WTC11 (cell line): Measurements from ENCODE around the gene STK32C. TPM values are rescaled to one million over a fixed set of nuclear protein-coding genes. Genes with fewer than 3 reads are reported as not detected.

ENCODE experiments used
- ATAC-seq: fragments of 200-7000 bp; cut with Tn5 transposase; 2 replicates; pipeline ENCODE4 v1.10.0; 2021; ENCODE audit warnings: mild to moderate bottlenecking, moderate library complexity
- CTCF ChIA-PET: fragments of 300-600 bp; sonication (Branson Sonifier 250); formaldehyde crosslinking; loops from one replicate; lab custom pipeline; 2021; ENCODE audit warnings: antibody characterized with exemption; lab: Charles Lee
- POLR2A ChIA-PET: fragments of 350-600 bp; sonication (Branson Sonifier 250); formaldehyde crosslinking; loops from one replicate; lab custom pipeline; 2021; ENCODE audit warnings: antibody characterized with exemption; lab: Charles Lee
- DNase-seq: peaks from one replicate; pipeline ENCODE4 v3.0.0; 2021; ENCODE audit warnings: low spot score
- H3K27ac Mint-ChIP-seq: 2 replicates; pipeline ENCODE4 v1.8.0; 2021; ENCODE audit warnings: mixed read lengths
- H3K27me3 Mint-ChIP-seq: 2 replicates; pipeline ENCODE4 v1.8.0; 2021; ENCODE audit warnings: low read depth, mild to moderate bottlenecking, moderate library complexity, mixed read lengths
- H3K36me3 Mint-ChIP-seq: 2 replicates; pipeline ENCODE4 v1.8.0; 2021; ENCODE audit warnings: mixed read lengths
- H3K4me1 Mint-ChIP-seq: 2 replicates; pipeline ENCODE4 v1.8.0; 2022; ENCODE audit warnings: mixed read lengths
- H3K4me3 Mint-ChIP-seq: 2 replicates; pipeline ENCODE4 v1.8.0; 2021; ENCODE audit warnings: mild to moderate bottlenecking, moderate library complexity, mixed read lengths
- H3K9me3 Mint-ChIP-seq: 2 replicates; pipeline ENCODE4 v1.8.0; 2021; ENCODE audit warnings: mixed read lengths
- ARID4B ChIP-seq: sonication (generic); formaldehyde crosslinking; IDR thresholded peaks from 2 replicates; pipeline ENCODE4 v1.8.0; 2023; ENCODE audit warnings: missing genetic modification reagents, mild to moderate bottlenecking, borderline replicate concordance
- E2F4 ChIP-seq: sonication (generic); formaldehyde crosslinking; IDR thresholded peaks from 2 replicates; pipeline ENCODE4 v1.8.1; 2022; ENCODE audit warnings: low read depth, mild to moderate bottlenecking, moderate library complexity, missing genetic modification reagents, borderline replicate concordance
- E2F5 ChIP-seq: sonication (generic); formaldehyde crosslinking; IDR thresholded peaks from 2 replicates; pipeline ENCODE4 v1.8.1; 2022; ENCODE audit warnings: mild to moderate bottlenecking, moderate library complexity, missing genetic modification reagents
- ELF4 ChIP-seq: sonication (generic); formaldehyde crosslinking; IDR thresholded peaks from 2 replicates; pipeline ENCODE4 v1.8.1; 2022; ENCODE audit warnings: low read depth, mild to moderate bottlenecking, moderate library complexity, missing genetic modification reagents
- ESRRA ChIP-seq: sonication (generic); formaldehyde crosslinking; IDR thresholded peaks from 2 replicates; pipeline ENCODE4 v1.8.1; 2022; ENCODE audit warnings: mild to moderate bottlenecking, missing genetic modification reagents, borderline replicate concordance
- FOXK1 ChIP-seq: sonication (generic); formaldehyde crosslinking; IDR thresholded peaks from 2 replicates; pipeline ENCODE4 v1.8.0; 2022; ENCODE audit warnings: mild to moderate bottlenecking, moderate library complexity, missing genetic modification reagents
- JAZF1 ChIP-seq: fragments of 250-450 bp; sonication (Bioruptor Pico); IDR thresholded peaks from 2 replicates; pipeline ENCODE4 v1.9.0; 2021; ENCODE audit warnings: moderate library complexity, mild to moderate bottlenecking, inconsistent platforms
- KAT7 ChIP-seq: sonication (generic); formaldehyde crosslinking; IDR thresholded peaks from 2 replicates; pipeline ENCODE4 v1.8.1; 2023; ENCODE audit warnings: missing genetic modification reagents, mild to moderate bottlenecking, borderline replicate concordance
- MAX ChIP-seq: sonication (generic); formaldehyde crosslinking; IDR thresholded peaks from 2 replicates; pipeline ENCODE4 v1.8.0; 2022; ENCODE audit warnings: mild to moderate bottlenecking, missing genetic modification reagents
- OVOL2 ChIP-seq: fragments of 250-450 bp; sonication (Bioruptor Pico); IDR thresholded peaks from 2 replicates; pipeline ENCODE4 v1.9.0; 2021; ENCODE audit warnings: mild to moderate bottlenecking, borderline replicate concordance
- RELA ChIP-seq: sonication (generic); formaldehyde crosslinking; IDR thresholded peaks from 2 replicates; pipeline ENCODE4 v1.8.1; 2022; ENCODE audit warnings: missing genetic modification reagents, mild to moderate bottlenecking, borderline replicate concordance
- SMAD3 ChIP-seq: sonication (generic); formaldehyde crosslinking; IDR thresholded peaks from 2 replicates; pipeline ENCODE4 v1.8.0; 2022; ENCODE audit warnings: missing genetic modification reagents, mild to moderate bottlenecking, borderline replicate concordance
- SOX15 ChIP-seq: fragments of 250-450 bp; sonication (Bioruptor Pico); IDR thresholded peaks from 2 replicates; pipeline ENCODE4 v1.9.0; 2021; ENCODE audit warnings: mild to moderate bottlenecking
- ZNF138 ChIP-seq: sonication (generic); formaldehyde crosslinking; conservative IDR thresholded peaks from 2 replicates; pipeline ENCODE4 v1.8.1; 2022; ENCODE audit warnings: mild to moderate bottlenecking, moderate library complexity, missing genetic modification reagents
- ZNF396 ChIP-seq: fragments of 250-450 bp; sonication (Bioruptor Pico); IDR thresholded peaks from 2 replicates; pipeline ENCODE4 v1.8.0; 2021; ENCODE audit warnings: mild to moderate bottlenecking, moderate library complexity, borderline replicate concordance
- ZNF532 ChIP-seq: fragments of 250-450 bp; sonication (Bioruptor Pico); IDR thresholded peaks from 2 replicates; pipeline ENCODE4 v1.9.0; 2021; ENCODE audit warnings: mild to moderate bottlenecking, borderline replicate concordance
- total RNA-seq: library from RNA; stranded (reverse); gene quantifications from 3 replicates; pipeline ENCODE4 v1.2.3, GENCODE V29; 2021

STK32C gene
- total RNA-seq, 1 experiment from 2014 or later: 20.7 TPM

GRCh38 chr10:132178046-132178445 is 129.7 kb downstream of the STK32C start (continued):
- TF ChIP-seq ARID4B (CRISPR knock-in tag) (no peak), OVOL2 (CRISPR knock-in tag) (no peak), RELA (CRISPR knock-in tag) (no peak), ZNF396 (no peak)
- TF ChIP-seq, all 79 proteins: peak for 0

GRCh38 chr10:132176623-132177500 is 130.9 kb downstream of the STK32C start:
- ChIA-PET CTCF (interaction anchor here (1.0 to 2.3 kb wide), 5 partner anchors 11 to 184 kb away, joined by 4 to 6 read pairs (median 5); no protein-coding TSS in a partner anchor), POLR2A (interaction anchor here (1.0 kb wide), 1 partner anchor 34 kb away, joined by 3 read pairs; no protein-coding TSS in a partner anchor)
- H3K4me3 Mint-ChIP-seq: no peak overlapping the region
- peaks cover 20% of the 10 kb centered on the region for H3K27me3 Mint-ChIP-seq
- ATAC-seq (no peak), DNase-seq (no peak)
- peaks cover 5% of the 10 kb centered on the region for H3K36me3 Mint-ChIP-seq
- H3K27ac Mint-ChIP-seq: no peak overlapping the region
- H3K9me3 Mint-ChIP-seq: peaks cover 5% of the 10 kb centered on the region
- TF ChIP-seq ELF4: no peak
- TF ChIP-seq E2F4: no peak
- no peak for TF ChIP-seq FOXK1 (CRISPR knock-in tag)
- no peak for TF ChIP-seq MAX (CRISPR knock-in tag)
- TF ChIP-seq JAZF1: no peak
- no peak for TF ChIP-seq SOX15 (CRISPR knock-in tag)
- TF ChIP-seq E2F5 (CRISPR knock-in tag): no peak
- no peak for TF ChIP-seq KAT7
- TF ChIP-seq SMAD3 (CRISPR knock-in tag): no peak
- TF ChIP-seq ZNF138: no peak
- no peak for TF ChIP-seq ZNF532 (CRISPR knock-in tag)
- TF ChIP-seq RELA (CRISPR knock-in tag): no peak
- TF ChIP-seq ESRRA: no peak
- peaks cover 19% of the 10 kb centered on the region for H3K4me1 Mint-ChIP-seq
